Adrenal gland (tissue), 12 donors: ENCODE data around the gene KYAT1. TPM values are rescaled to one million over a fixed set of nuclear protein-coding genes. Genes with fewer than 3 reads are reported as not detected.
"Not testable (repeated sequence)": the region's sequence is repeated elsewhere in the genome, so short reads cannot be mapped to it uniquely, and the experiment has no call there.

Experiments
- DNase-seq, 7 donors: peaks; one replicate each; pipeline ENCODE4 v3.0.0-alpha.2; 2019 to 2020
- H3K27ac ChIP-seq, 5 donors: fragments of 200-600 bp; sonication (generic) in 4 of 5; 1 replicate in 3 of 5; 2 replicates in 2 of 5; pipeline versions ENCODE4 v1.5.1 to v1.8.0; 2016 to 2020; ENCODE audit warnings: mild to moderate bottlenecking in 1 of 5
- H3K27me3 ChIP-seq: fragments of 200-600 bp; 2 replicates; pipeline ENCODE4 v1.8.0; 2021
- H3K36me3 ChIP-seq, 2 donors: fragments of 200-600 bp; replicated peaks in 1 of 2; 1 replicate in 1 of 2; 2 replicates in 1 of 2; pipeline versions ENCODE4 v1.5.1 to v1.8.0; 2018 to 2022
- H3K4me1 ChIP-seq, 2 donors: fragments of 200-600 bp; replicated peaks in 1 of 2; 1 replicate in 1 of 2; 2 replicates in 1 of 2; pipeline versions ENCODE4 v1.5.1 to v1.8.0; 2018 to 2021
- H3K4me3 ChIP-seq, 4 donors: fragments of 200-600 bp; sonication (generic) in 3 of 4; one replicate each; pipeline ENCODE4 v1.5.1; 2016 to 2018
- H3K9me3 ChIP-seq, 3 donors: fragments of 200-600 bp; sonication (generic) in 1 of 3; replicated peaks in 1 of 3; 1 replicate in 2 of 3; 2 replicates in 1 of 3; pipeline versions ENCODE4 v1.5.1 to v1.8.0; 2016 to 2021
- CTCF ChIP-seq, 6 experiments: fragments of 450-650 bp in 4 of 6; fragments of 200-600 bp in 2 of 6; sonication (generic) in 1 of 6; IDR thresholded peaks; 1 replicate in 5 of 6; 2 replicates in 1 of 6; pipeline versions ENCODE4 v1.5.1 to v1.8.0; 2016 to 2021; ENCODE audit warnings: antibody characterized with exemption in 6 of 6, mild to moderate bottlenecking in 2 of 6, moderate library complexity in 1 of 6
- POLR2A ChIP-seq, 2 donors: fragments of 450-650 bp; IDR thresholded peaks; one replicate each; pipeline ENCODE4 v1.6.1; 2017; ENCODE audit warnings: antibody characterized with exemption in 2 of 2, mild to moderate bottlenecking in 2 of 2, moderate library complexity in 1 of 2
- WGBS, 4 donors: extraction: QIAGEN DNeasy Blood & Tissue Kit in 2 of 4; methylation state at CpG; one replicate each; pipeline versions ENCODE4 v1.1.5 to v1.1.7; 2013 to 2017; 5-methylcytosine and 5-hydroxymethylcytosine counted together
- intact Hi-C, 2 donors: fragments of 100-400 bp; cut with DNase I; formaldehyde crosslinking; loops; one replicate each; pipeline versions ENCODE4 v1.14.1 to v1.15.0; 2022 to 2023
- polyA plus RNA-seq, 3 donors: library from polyadenylated mRNA; stranded (reverse); fragments of 200-250 nt in 2 of 3; fragments of 350-450 nt in 1 of 3; fragmentation: Illumina TruSeq in 1 of 3; extraction: RNeasy Lipid Tissue Mini Kit (QIAGEN cat#74804) in 1 of 3; gene quantifications; one replicate each; pipeline ENCODE4 v1.2.3, GENCODE V29; 2013 to 2014
- total RNA-seq, 9 donors: library from RNA; depleted of rRNA in 4 of 9; stranded (reverse); fragments of >200 nt in 4 of 9; fragments of 120-200 nt in 1 of 9; fragmentation: NEBNext Ultra II Directional in 1 of 9; extraction: Animal tissue kit (Norgen Biotek cat#: 25700) in 1 of 9; gene quantifications; one replicate each; pipeline versions ENCODE4 v1.1.0 to v1.2.4, GENCODE V29; 2013 to 2023
- donor health status: healthy with polysubstance abuse.
- donor health status: Bipolar disorder and iron deficiency.
- donor health status: DM: yes; HTN: yes; CAD: no.
- donor health status: DM: no; HTN: no; CAD: no.
- donor health status: DM: no; HTN: no; CAD: no.
- donor health status: DM: yes; HTN: yes; CAD: no.

KYAT1 gene
- total and polyA plus RNA-seq, 12 donors, result 3.5 to 10.3 (median 7.2) TPM

DNA sequence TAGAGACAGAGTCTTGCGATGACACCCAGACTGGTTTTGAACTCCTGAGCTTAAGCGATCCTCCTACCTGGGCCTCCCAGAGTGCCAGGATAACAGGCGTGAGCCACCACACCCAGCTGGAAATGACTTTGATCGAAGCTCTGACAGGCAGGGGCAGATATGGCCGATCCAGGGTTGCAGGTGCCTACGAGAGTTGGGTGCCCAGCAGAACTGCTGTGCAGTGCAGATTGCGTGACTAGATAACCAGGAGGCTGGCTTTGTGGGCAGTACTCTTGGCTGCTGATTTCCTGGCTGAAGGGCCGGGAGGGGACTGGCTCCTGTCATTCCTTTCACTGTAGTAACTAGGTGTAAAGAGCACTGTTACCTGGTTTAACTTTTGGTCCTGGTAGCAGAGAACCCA, 82.9 kb downstream of the KYAT1 start:
- intact Hi-C loops, result no loop called here
- TF ChIP-seq POLR2A (IDR thresholded peaks at IDR 0.05) (no peak), CTCF (IDR thresholded peaks at IDR 0.05) (no peak)
- DNase-seq, result no peak
- peaks cover 0 to 69% of the 10 kb centered on the region in 2 donors for H3K36me3 ChIP-seq
- H3K9me3 ChIP-seq, result no peaks in the 10 kb centered on the region
- 66 to 95% (median 89%) methylated on average over 5 to 8 of the region's 8 CpGs for WGBS, 4 donors
- no peaks in the 10 kb centered on the region for H3K4me1 ChIP-seq
- no peak overlapping the region for H3K4me3 ChIP-seq
- no peak overlapping the region for H3K27ac ChIP-seq
- H3K27me3 ChIP-seq, result no peaks in the 10 kb centered on the region

DNA sequence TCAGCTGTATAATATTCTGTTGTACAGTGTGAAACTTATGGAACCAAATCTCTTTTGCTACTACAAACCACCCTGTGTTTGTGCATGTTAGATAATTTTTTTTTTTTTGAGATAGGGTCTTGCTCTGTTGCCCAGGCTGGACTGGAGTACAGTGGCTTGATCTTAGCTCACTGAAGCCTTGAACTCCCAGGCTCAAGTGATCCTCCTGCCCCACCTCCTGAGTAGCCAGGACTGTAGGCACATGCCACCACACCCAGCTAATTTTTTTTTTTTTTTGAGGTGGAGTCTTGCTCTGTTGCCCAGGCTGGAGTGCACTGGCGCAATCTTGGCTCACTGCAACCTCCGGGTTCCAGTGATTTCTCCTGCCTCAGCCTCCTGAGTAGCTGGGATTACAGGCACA, 86.8 kb downstream of the KYAT1 start:
- Histone ChIP-seq H3K4me1 (peaks cover 4 to 21% of the 10 kb centered on the region in 2 donors), H3K36me3 (peaks cover 0 to 76% of the 10 kb centered on the region in 2 donors)
- intact Hi-C loops, H3K4me3 ChIP-seq, H3K27ac ChIP-seq, H3K27me3 ChIP-seq, H3K9me3 ChIP-seq, DNase-seq: not testable (repeated sequence)
- 41 to 55% (median 47%) methylated on average over 2 of the region's 2 CpGs for WGBS, 4 donors

- intact Hi-C loops, result no loop called here
- peaks cover 0 to 61% of the 10 kb centered on the region in 2 donors for H3K36me3 ChIP-seq
- H3K27ac ChIP-seq, result peak overlapping the region in 4 of 5 donors; percentile 6 to 80 (median 64)
- peaks cover 7 to 28% of the 10 kb centered on the region in 2 donors for H3K4me1 ChIP-seq
- WGBS, 4 donors, result 36 to 67% (median 47%) methylated on average over 8 of the region's 8 CpGs
- DNase-seq, result peak in 6 of 7 donors; percentile 55 to 73 (median 68)
- no peaks in the 10 kb centered on the region for H3K27me3 ChIP-seq
- H3K9me3 ChIP-seq, result no peaks in the 10 kb centered on the region
- no peak overlapping the region for H3K4me3 ChIP-seq
- no peak for TF ChIP-seq CTCF (IDR thresholded peaks at IDR 0.05)
- TF ChIP-seq POLR2A (IDR thresholded peaks at IDR 0.05), result no peak
Measured at GRCh38 chr9:128792978-128793686, 88.6 kb downstream of the KYAT1 start.

DNA sequence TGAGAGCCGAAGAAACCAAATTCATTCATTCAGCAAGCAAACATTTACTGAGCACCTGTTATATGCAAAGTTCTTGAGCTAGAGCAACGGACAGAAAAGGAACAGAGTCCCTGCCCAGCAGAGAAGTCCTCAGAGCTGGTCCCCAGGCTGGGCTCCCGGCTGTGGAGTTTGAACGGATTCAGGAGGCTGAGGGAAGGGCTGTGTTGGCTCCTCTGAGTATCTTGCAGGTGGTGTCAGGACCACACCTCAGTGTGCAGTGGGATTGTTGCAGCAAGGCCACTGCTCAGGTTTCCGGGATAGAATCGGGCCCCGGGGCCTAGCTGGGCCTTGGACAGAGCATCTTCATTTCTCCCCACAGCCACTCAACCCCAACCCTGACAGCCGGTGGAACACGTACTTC, 89.6 kb downstream of the KYAT1 start:
- intact Hi-C loops, result no loop called here
- no peak for TF ChIP-seq CTCF (IDR thresholded peaks at IDR 0.05)
- no peak for TF ChIP-seq POLR2A (IDR thresholded peaks at IDR 0.05)
- 69 to 86% (median 76%) methylated on average over 6 to 9 of the region's 9 CpGs for WGBS, 4 donors
- peaks cover 0 to 51% of the 10 kb centered on the region in 2 donors for H3K36me3 ChIP-seq
- peak overlapping the region in 2 of 5 donors; percentile 70 to 80 for H3K27ac ChIP-seq
- no peak for DNase-seq
- peaks cover 11 to 31% of the 10 kb centered on the region in 2 donors for H3K4me1 ChIP-seq
- H3K9me3 ChIP-seq, result no peaks in the 10 kb centered on the region
- H3K4me3 ChIP-seq, result no peak overlapping the region
- no peaks in the 10 kb centered on the region for H3K27me3 ChIP-seq

GRCh38 chr9:128790536-128790935, 91.2 kb downstream of the KYAT1 start:
- Histone ChIP-seq H3K27me3 (no peaks in the 10 kb centered on the region), H3K9me3 (no peaks in the 10 kb centered on the region), H3K27ac (no peak overlapping the region), H3K36me3 (peaks cover 0 to 46% of the 10 kb centered on the region in 2 donors), H3K4me1 (peaks cover 18 to 37% of the 10 kb centered on the region in 2 donors), H3K4me3 (no peak overlapping the region)
- DNase-seq, result no peak
- intact Hi-C loops, result no loop called here
- TF ChIP-seq CTCF (IDR thresholded peaks at IDR 0.05) (no peak), POLR2A (IDR thresholded peaks at IDR 0.05) (no peak)
- 86 to 100% (median 94%) methylated on average over 2 to 4 of the region's 4 CpGs for WGBS, 4 donors
